ENCODE results near the gene PNMA6E. TPM values are rescaled to one million over a fixed set of nuclear protein-coding genes. Genes with fewer than 3 reads are reported as not detected.

Gene PNMA6E
- total and polyA plus RNA-seq, 2 donors (not counting 1 experiment from before 2014, with no cell fraction given): not detected

- no peak for ATAC-seq (ENCODE audit: low read depth)
- no peaks in the 10 kb centered on the region for H3K9me3 ChIP-seq (ENCODE audit: control extremely low read depth in 1 of 3, control insufficient read depth in 2 of 3, insufficient read depth in 1 of 3, low read length in 2 of 3)
- Mint-ChIP-seq H3K4me3 (no peak overlapping the region), H3K4me1 (no peaks in the 10 kb centered on the region), H3K27ac (no peak overlapping the region), H3K27me3 (peaks cover 6% of the 10 kb centered on the region), H3K9me3 (ENCODE audit: insufficient read depth) (no peaks in the 10 kb centered on the region)
- no peak for DNase-seq
- no peaks in the 10 kb centered on the region for H3K4me1 ChIP-seq (ENCODE audit: control insufficient read depth in 2 of 2, insufficient read depth in 2 of 2, low read length in 2 of 2)
- H3K36me3 ChIP-seq (replicated peaks in 1 of 2; ENCODE audit: control extremely low read depth in 1 of 2, control insufficient read depth in 1 of 2, extremely low read depth in 1 of 2, insufficient read depth in 2 of 2, low read length in 1 of 2): no peaks in the 10 kb centered on the region
- no peak overlapping the region for H3K4me2 ChIP-seq (replicated peaks; ENCODE audit: low read depth, low read length, poor library complexity, severe bottlenecking)
- no peak overlapping the region for H2AFZ ChIP-seq (ENCODE audit: insufficient read depth, low read depth, low read length, poor library complexity, severe bottlenecking)
- H3K9ac ChIP-seq (ENCODE audit: low read length): no peak overlapping the region
- no peaks in the 10 kb centered on the region for H3K79me2 ChIP-seq (ENCODE audit: control insufficient read depth, insufficient read depth, low read length)
- H3K27me3 ChIP-seq (replicated peaks in 1 of 4; ENCODE audit: control extremely low read depth in 1 of 4, control insufficient read depth in 3 of 4, insufficient read depth in 4 of 4, low read length in 3 of 4): no peaks in the 10 kb centered on the region
- H3K27ac ChIP-seq (ENCODE audit: low read length in 2 of 2): no peak overlapping the region
- POLR2A ChIA-PET: no interaction called here
- H4K20me1 ChIP-seq (ENCODE audit: control insufficient read depth, insufficient read depth, low read length, poor library complexity, severe bottlenecking): no peaks in the 10 kb centered on the region
- intact Hi-C loops (cut with micrococcal nuclease): no loop called here
- H3K4me3 ChIP-seq (ENCODE audit: control extremely low read depth in 1 of 5, extremely low read depth in 1 of 5, insufficient read depth in 1 of 5, low read depth in 2 of 5, low read length in 4 of 5): no peak overlapping the region
- WGBS (ENCODE audit: insufficient coverage): no CpG with 5 or more reads among the region's 3 CpGs
- TF ChIP-seq, protein P1, sequence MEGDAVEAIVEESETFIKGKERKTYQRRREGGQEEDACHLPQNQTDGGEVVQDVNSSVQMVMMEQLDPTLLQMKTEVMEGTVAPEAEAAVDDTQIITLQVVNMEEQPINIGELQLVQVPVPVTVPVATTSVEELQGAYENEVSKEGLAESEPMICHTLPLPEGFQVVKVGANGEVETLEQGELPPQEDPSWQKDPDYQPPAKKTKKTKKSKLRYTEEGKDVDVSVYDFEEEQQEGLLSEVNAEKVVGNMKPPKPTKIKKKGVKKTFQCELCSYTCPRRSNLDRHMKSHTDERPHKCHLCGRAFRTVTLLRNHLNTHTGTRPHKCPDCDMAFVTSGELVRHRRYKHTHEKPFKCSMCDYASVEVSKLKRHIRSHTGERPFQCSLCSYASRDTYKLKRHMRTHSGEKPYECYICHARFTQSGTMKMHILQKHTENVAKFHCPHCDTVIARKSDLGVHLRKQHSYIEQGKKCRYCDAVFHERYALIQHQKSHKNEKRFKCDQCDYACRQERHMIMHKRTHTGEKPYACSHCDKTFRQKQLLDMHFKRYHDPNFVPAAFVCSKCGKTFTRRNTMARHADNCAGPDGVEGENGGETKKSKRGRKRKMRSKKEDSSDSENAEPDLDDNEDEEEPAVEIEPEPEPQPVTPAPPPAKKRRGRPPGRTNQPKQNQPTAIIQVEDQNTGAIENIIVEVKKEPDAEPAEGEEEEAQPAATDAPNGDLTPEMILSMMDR (IDR thresholded peaks at IDR 0.05): no peak
- no peak for TF ChIP-seq EZH2 (IDR thresholded peaks at IDR 0.05; ENCODE audit: borderline replicate concordance, insufficient read depth, low read depth, low read length, poor library complexity, severe bottlenecking)
- CTCF ChIA-PET: no interaction called here
Observed at GRCh38 chrX:153366119-153366518, 35.0 kb downstream of the PNMA6E start.

DNA sequence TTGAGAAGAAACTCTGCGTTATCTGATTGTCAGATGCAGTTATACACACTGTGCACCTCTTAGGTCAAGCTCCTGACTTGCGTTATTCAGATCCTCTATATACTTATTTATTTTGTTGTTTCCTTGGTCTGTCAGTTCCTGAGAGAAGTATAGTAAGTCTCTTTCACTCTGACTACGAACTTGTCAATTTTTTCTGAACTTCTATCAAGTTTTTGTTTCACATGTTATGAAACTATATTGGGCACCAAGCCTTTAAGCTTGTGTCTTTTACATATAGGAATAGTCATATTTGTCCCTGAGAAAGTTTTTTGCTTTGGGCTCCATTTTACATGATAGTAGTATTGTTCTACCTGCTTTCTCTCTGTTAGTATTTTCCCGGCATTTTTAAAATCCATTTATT lies 35.5 kb downstream of the PNMA6E start:
- ATAC-seq (ENCODE audit: low read depth): no peak
- TF ChIP-seq, protein P1 (IDR thresholded peaks at IDR 0.05): no peak
- TF ChIP-seq EZH2 (IDR thresholded peaks at IDR 0.05; ENCODE audit: borderline replicate concordance, insufficient read depth, low read depth, low read length, poor library complexity, severe bottlenecking): no peak
- Mint-ChIP-seq H3K27ac (no peak overlapping the region), H3K4me3 (no peak overlapping the region), H3K9me3 (ENCODE audit: insufficient read depth) (no peaks in the 10 kb centered on the region), H3K4me1 (no peaks in the 10 kb centered on the region), H3K27me3 (peaks cover 5% of the 10 kb centered on the region)
- H3K36me3 ChIP-seq (replicated peaks in 1 of 2; ENCODE audit: control extremely low read depth in 1 of 2, control insufficient read depth in 1 of 2, extremely low read depth in 1 of 2, insufficient read depth in 2 of 2, low read length in 1 of 2): no peaks in the 10 kb centered on the region
- no CpG with 5 or more reads among the region's 4 CpGs for WGBS (ENCODE audit: insufficient coverage)
- ChIA-PET POLR2A (no interaction called here), CTCF (no interaction called here)
- no peaks in the 10 kb centered on the region for H3K27me3 ChIP-seq (replicated peaks in 1 of 4; ENCODE audit: control extremely low read depth in 1 of 4, control insufficient read depth in 3 of 4, insufficient read depth in 4 of 4, low read length in 3 of 4)
- no peak overlapping the region for H2AFZ ChIP-seq (ENCODE audit: insufficient read depth, low read depth, low read length, poor library complexity, severe bottlenecking)
- intact Hi-C loops (cut with micrococcal nuclease): no loop called here
- no peak overlapping the region for H3K4me2 ChIP-seq (replicated peaks; ENCODE audit: low read depth, low read length, poor library complexity, severe bottlenecking)
- H3K4me3 ChIP-seq (ENCODE audit: control extremely low read depth in 1 of 5, extremely low read depth in 1 of 5, insufficient read depth in 1 of 5, low read depth in 2 of 5, low read length in 4 of 5): no peak overlapping the region
- H3K27ac ChIP-seq (ENCODE audit: low read length in 2 of 2): no peak overlapping the region
- no peaks in the 10 kb centered on the region for H3K79me2 ChIP-seq (ENCODE audit: control insufficient read depth, insufficient read depth, low read length)
- DNase-seq: no peak
- H4K20me1 ChIP-seq (ENCODE audit: control insufficient read depth, insufficient read depth, low read length, poor library complexity, severe bottlenecking): no peaks in the 10 kb centered on the region
- no peaks in the 10 kb centered on the region for H3K4me1 ChIP-seq (ENCODE audit: control insufficient read depth in 2 of 2, insufficient read depth in 2 of 2, low read length in 2 of 2)
- H3K9me3 ChIP-seq (ENCODE audit: control extremely low read depth in 1 of 3, control insufficient read depth in 2 of 3, insufficient read depth in 1 of 3, low read length in 2 of 3): no peaks in the 10 kb centered on the region
- H3K9ac ChIP-seq (ENCODE audit: low read length): no peak overlapping the region

Data from B cell (primary cell).